Peyer's patch (tissue), 4 donors: ENCODE data around the gene TMEM18.

Experiments
- POLR2A ChIP-seq, 2 donors: fragments of 450-650 bp; IDR thresholded peaks; one replicate each; pipeline ENCODE4 v1.5.1; 2017; ENCODE audit warnings: antibody characterized with exemption in 2 of 2, mild to moderate bottlenecking in 2 of 2, moderate library complexity in 2 of 2
- TF ChIP-seq, protein P1 (sequence below), 6 experiments: fragments of 450-650 bp in 4 of 6; fragments of 200-600 bp in 2 of 6; sonication (generic) in 1 of 6; IDR thresholded peaks; one replicate each; pipeline ENCODE4 v1.5.1; 2017 to 2019; ENCODE audit warnings: antibody characterized with exemption in 6 of 6, mild to moderate bottlenecking in 3 of 6, moderate library complexity in 1 of 6

DNA sequence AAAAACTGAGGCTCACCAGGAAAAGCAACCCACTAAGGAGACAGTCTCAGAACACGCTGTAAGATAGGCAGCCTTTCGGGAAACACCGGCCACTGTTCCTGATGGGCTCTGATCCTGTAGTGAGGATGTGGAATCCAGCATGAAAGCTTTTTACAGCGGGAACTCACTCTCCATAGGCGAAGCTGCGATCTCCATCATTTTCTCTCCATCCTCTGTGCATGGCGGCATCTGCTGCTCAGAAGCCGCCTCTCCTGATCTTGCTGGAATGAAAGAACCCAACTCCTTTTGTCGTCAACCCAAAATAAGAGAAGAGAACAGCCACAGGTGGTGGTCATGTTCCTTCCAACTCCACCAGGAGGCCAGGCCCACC lies 49.9 kb downstream of the TMEM18 start:
- TF ChIP-seq, protein P1, sequence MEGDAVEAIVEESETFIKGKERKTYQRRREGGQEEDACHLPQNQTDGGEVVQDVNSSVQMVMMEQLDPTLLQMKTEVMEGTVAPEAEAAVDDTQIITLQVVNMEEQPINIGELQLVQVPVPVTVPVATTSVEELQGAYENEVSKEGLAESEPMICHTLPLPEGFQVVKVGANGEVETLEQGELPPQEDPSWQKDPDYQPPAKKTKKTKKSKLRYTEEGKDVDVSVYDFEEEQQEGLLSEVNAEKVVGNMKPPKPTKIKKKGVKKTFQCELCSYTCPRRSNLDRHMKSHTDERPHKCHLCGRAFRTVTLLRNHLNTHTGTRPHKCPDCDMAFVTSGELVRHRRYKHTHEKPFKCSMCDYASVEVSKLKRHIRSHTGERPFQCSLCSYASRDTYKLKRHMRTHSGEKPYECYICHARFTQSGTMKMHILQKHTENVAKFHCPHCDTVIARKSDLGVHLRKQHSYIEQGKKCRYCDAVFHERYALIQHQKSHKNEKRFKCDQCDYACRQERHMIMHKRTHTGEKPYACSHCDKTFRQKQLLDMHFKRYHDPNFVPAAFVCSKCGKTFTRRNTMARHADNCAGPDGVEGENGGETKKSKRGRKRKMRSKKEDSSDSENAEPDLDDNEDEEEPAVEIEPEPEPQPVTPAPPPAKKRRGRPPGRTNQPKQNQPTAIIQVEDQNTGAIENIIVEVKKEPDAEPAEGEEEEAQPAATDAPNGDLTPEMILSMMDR (IDR thresholded peaks at IDR 0.05), result no peak
- TF ChIP-seq POLR2A (IDR thresholded peaks at IDR 0.05), result no peak
